Measurements from ENCODE around the gene MMP20. TPM values are rescaled to one million over a fixed set of nuclear protein-coding genes. Genes with fewer than 3 reads are reported as not detected.

MMP20 gene
- polyA plus RNA-seq, 3 donors: not detected

- H3K27me3 ChIP-seq (ENCODE audit: control insufficient read depth in 2 of 2, insufficient read depth in 2 of 2, low read length in 2 of 2): no peaks in the 10 kb centered on the region
- no peaks in the 10 kb centered on the region for H3K36me3 ChIP-seq (replicated peaks in 1 of 2; ENCODE audit: control insufficient read depth in 1 of 2, insufficient read depth in 2 of 2, low read length in 2 of 2)
- H3K27ac ChIP-seq (ENCODE audit: low read depth in 1 of 2, low read length in 2 of 2): no peak overlapping the region
- H3K36me3 Mint-ChIP-seq: no peaks in the 10 kb centered on the region
- no peak overlapping the region for H3K4me3 Mint-ChIP-seq
- peaks cover 0 to 2% (median 0%) of the 10 kb centered on the region in 3 donors for H3K27me3 Mint-ChIP-seq (ENCODE audit: low read depth in 3 of 3)
- no peaks in the 10 kb centered on the region for H4K20me1 ChIP-seq (ENCODE audit: insufficient read depth, low read length)
- DNase-seq: no peak
- H3K4me2 ChIP-seq (replicated peaks; ENCODE audit: extremely low read depth, low read length, poor library complexity, severe bottlenecking): no peak overlapping the region
- intact Hi-C loops (cut with micrococcal nuclease): no loop called here
- peaks cover 0 to 8% of the 10 kb centered on the region in 2 donors for H3K9me3 ChIP-seq (replicated peaks in 1 of 2; ENCODE audit: control insufficient read depth in 1 of 2, insufficient read depth in 1 of 2, low read length in 2 of 2)
- peaks cover 40% of the 10 kb centered on the region for H3K4me1 Mint-ChIP-seq
- H3K4me3 ChIP-seq (replicated peaks in 1 of 3; ENCODE audit: low read depth in 2 of 3, low read length in 3 of 3): no peak overlapping the region
- no peak overlapping the region for H2AFZ ChIP-seq (ENCODE audit: insufficient read depth, low read depth, low read length, poor library complexity, severe bottlenecking)
- peaks cover 0 to 9% (median 6%) of the 10 kb centered on the region in 7 donors for H3K9me3 Mint-ChIP-seq
- H3K79me2 ChIP-seq (ENCODE audit: insufficient read depth, low read length): no peaks in the 10 kb centered on the region
- TF ChIP-seq CTCF (IDR thresholded peaks at IDR 0.05): no peak
- H3K27ac Mint-ChIP-seq: no peak overlapping the region
- H3K4me1 ChIP-seq (ENCODE audit: control insufficient read depth in 1 of 2, insufficient read depth in 2 of 2, low read length in 2 of 2): peaks cover 7 to 20% of the 10 kb centered on the region in 2 donors
- no peak overlapping the region for H3K9ac ChIP-seq (ENCODE audit: insufficient read depth, low read length, poor library complexity, severe bottlenecking)
Measured at GRCh38 chr11:102559839-102560238, 65.3 kb downstream of the MMP20 start.

DNA sequence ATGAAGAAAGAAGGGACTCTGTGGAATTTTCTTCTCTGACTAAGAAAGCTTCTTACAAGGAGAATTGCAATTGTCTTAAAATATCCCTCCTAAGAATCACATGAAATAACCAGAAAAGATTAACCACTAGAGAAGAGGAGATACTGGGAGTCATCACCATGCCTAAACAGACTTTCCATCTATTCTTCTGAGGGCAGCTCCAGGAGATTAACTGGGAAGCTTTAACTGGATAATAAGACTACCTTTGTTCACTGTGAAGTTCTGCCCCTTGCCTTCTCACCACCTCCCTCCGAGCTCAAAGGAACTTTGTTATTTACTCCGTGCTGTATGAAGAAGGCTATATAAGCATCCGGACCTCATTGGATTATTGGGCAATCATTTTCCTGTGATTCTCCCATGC, 70.0 kb downstream of the MMP20 start:
- no peak overlapping the region for H3K27ac ChIP-seq (ENCODE audit: low read depth in 1 of 2, low read length in 2 of 2)
- DNase-seq: no peak
- Mint-ChIP-seq H3K27me3 (ENCODE audit: low read depth in 3 of 3) (no peaks in the 10 kb centered on the region), H3K4me3 (no peak overlapping the region), H3K4me1 (peaks cover 9% of the 10 kb centered on the region), H3K27ac (no peak overlapping the region), H3K9me3 (peaks cover 0 to 9% (median 6%) of the 10 kb centered on the region in 7 donors), H3K36me3 (no peaks in the 10 kb centered on the region)
- no peaks in the 10 kb centered on the region for H4K20me1 ChIP-seq (ENCODE audit: insufficient read depth, low read length)
- no peak overlapping the region for H3K9ac ChIP-seq (ENCODE audit: insufficient read depth, low read length, poor library complexity, severe bottlenecking)
- H3K4me2 ChIP-seq (replicated peaks; ENCODE audit: extremely low read depth, low read length, poor library complexity, severe bottlenecking): no peak overlapping the region
- WGBS (ENCODE audit: insufficient coverage): no CpG with 5 or more reads among the region's 3 CpGs
- no peak overlapping the region for H3K4me3 ChIP-seq (replicated peaks in 1 of 3; ENCODE audit: low read depth in 2 of 3, low read length in 3 of 3)
- no peaks in the 10 kb centered on the region for H3K36me3 ChIP-seq (replicated peaks in 1 of 2; ENCODE audit: control insufficient read depth in 1 of 2, insufficient read depth in 2 of 2, low read length in 2 of 2)
- peaks cover 0 to 8% of the 10 kb centered on the region in 2 donors for H3K9me3 ChIP-seq (replicated peaks in 1 of 2; ENCODE audit: control insufficient read depth in 1 of 2, insufficient read depth in 1 of 2, low read length in 2 of 2)
- intact Hi-C loops (cut with micrococcal nuclease): no loop called here
- peaks cover 0 to 5% of the 10 kb centered on the region in 2 donors for H3K4me1 ChIP-seq (ENCODE audit: control insufficient read depth in 1 of 2, insufficient read depth in 2 of 2, low read length in 2 of 2)
- no peaks in the 10 kb centered on the region for H3K27me3 ChIP-seq (ENCODE audit: control insufficient read depth in 2 of 2, insufficient read depth in 2 of 2, low read length in 2 of 2)
- TF ChIP-seq CTCF (IDR thresholded peaks at IDR 0.05): no peak
- H3K79me2 ChIP-seq (ENCODE audit: insufficient read depth, low read length): no peaks in the 10 kb centered on the region
- no peak overlapping the region for H2AFZ ChIP-seq (ENCODE audit: insufficient read depth, low read depth, low read length, poor library complexity, severe bottlenecking)

Measured in CD14-positive monocyte (primary cell).